IPS DF 6.9 (cell line): Measurements from ENCODE around the gene RASGRP3.

Source experiments
- DNase-seq: peaks from one replicate; pipeline ENCODE4 v3.0.0-alpha.2; 2013; ENCODE audit warnings: low read depth, low spot score
- H3K27ac ChIP-seq: one replicate; pipeline ENCODE4 v1.5.1; 2013; ENCODE audit warnings: low read length, control low read depth
- H3K27me3 ChIP-seq: 2 replicates; pipeline ENCODE4 v1.6.1; 2013; ENCODE audit warnings: mild to moderate bottlenecking, low read length; ENCODE audit not compliant: control insufficient read depth, insufficient read depth
- H3K36me3 ChIP-seq: 2 replicates; pipeline ENCODE4 v1.6.1; 2013; ENCODE audit warnings: low read length; ENCODE audit not compliant: control insufficient read depth, insufficient read depth
- H3K4me1 ChIP-seq: 2 replicates; pipeline ENCODE4 v1.6.1; 2013; ENCODE audit warnings: low read length; ENCODE audit not compliant: control insufficient read depth, insufficient read depth
- H3K4me3 ChIP-seq: 2 replicates; pipeline ENCODE4 v1.5.1; 2013; ENCODE audit warnings: mild to moderate bottlenecking, low read length
- H3K9me3 ChIP-seq: 2 replicates; pipeline ENCODE4 v1.6.1; 2013; ENCODE audit warnings: low read length, inconsistent platforms; ENCODE audit not compliant: control insufficient read depth, insufficient read depth
- WGBS: extraction: QIAGEN DNeasy Blood & Tissue Kit; methylation state at CpG from one replicate; pipeline ENCODE4 v1.1.7; 2013; ENCODE audit warnings: mixed read lengths, missing lambda C conversion rate; ENCODE audit not compliant: insufficient read length, insufficient coverage; 5-methylcytosine and 5-hydroxymethylcytosine counted together

RASGRP3 gene

DNA sequence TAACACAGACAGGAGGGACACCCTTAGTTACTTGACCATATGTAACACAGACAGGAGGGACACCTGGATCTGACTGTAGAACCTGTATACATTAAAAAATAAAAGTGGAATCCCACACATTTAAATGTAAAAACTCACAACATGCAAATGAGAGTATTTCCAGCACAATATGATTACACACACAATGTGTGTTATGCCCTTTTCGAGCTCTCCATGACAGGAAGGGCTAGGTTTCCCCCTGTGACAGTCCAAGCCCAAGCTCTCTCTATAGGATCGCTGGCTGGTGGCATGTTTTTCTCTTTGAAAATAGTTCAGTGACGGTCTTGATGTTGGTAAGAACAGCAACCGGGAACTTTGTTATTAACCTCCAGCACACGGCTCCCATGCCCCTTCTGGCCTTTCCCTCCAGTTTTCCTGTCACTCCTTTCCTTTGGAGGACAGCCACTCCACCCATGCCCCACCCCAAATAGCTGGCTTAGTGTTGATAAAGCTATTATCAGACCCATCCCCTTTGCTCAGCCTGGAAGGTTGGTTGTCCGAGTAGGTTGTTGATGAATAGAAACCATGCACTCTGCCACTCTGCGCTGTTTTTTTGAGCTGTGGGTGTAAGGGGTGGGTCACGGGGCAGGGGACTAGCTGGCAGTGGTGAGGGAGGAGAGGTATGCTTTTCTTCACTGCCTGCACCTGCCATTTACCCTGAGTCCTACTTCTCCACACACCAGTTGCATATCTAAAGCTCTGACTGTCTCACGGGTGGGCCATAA lies 2.7 kb downstream of the RASGRP3 start:
- Histone ChIP-seq H3K4me3 (no peak overlapping the region), H3K27me3 (no peaks in the 10 kb centered on the region), H3K27ac (no peak overlapping the region), H3K36me3 (no peaks in the 10 kb centered on the region), H3K9me3 (no peaks in the 10 kb centered on the region), H3K4me1 (peaks cover 2% of the 10 kb centered on the region; the same call in 1 of the 2 replicates)
- no CpG with 5 or more reads among the region's 9 CpGs for WGBS
- no peak for DNase-seq

DNA sequence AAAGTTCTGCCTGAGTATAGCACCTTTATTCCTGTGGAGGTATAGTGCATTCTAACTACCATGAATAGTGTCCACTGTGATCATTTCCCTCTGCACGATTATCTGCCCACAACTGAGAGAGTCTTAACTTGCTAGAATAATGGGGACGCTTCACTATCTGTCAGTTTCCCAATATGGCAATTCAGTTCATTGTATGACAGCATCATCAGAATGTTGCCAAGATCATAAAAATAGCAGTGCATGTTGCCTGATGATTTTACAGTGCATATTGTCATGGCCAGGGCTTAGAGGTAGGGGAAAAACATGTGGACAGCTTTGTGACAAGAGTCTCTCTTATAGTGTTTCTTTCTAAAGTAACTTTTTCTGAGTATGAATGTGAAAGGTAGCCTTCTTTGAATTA lies 6.1 kb downstream of the RASGRP3 start:
- H3K9me3 ChIP-seq, result no peaks in the 10 kb centered on the region
- H3K27ac ChIP-seq, result no peak overlapping the region
- H3K36me3 ChIP-seq, result no peaks in the 10 kb centered on the region
- DNase-seq, result no peak
- no peaks in the 10 kb centered on the region for H3K27me3 ChIP-seq
- H3K4me3 ChIP-seq, result no peak overlapping the region
- WGBS, result no CpG with 5 or more reads among the region's 2 CpGs
- no peaks in the 10 kb centered on the region for H3K4me1 ChIP-seq

DNA sequence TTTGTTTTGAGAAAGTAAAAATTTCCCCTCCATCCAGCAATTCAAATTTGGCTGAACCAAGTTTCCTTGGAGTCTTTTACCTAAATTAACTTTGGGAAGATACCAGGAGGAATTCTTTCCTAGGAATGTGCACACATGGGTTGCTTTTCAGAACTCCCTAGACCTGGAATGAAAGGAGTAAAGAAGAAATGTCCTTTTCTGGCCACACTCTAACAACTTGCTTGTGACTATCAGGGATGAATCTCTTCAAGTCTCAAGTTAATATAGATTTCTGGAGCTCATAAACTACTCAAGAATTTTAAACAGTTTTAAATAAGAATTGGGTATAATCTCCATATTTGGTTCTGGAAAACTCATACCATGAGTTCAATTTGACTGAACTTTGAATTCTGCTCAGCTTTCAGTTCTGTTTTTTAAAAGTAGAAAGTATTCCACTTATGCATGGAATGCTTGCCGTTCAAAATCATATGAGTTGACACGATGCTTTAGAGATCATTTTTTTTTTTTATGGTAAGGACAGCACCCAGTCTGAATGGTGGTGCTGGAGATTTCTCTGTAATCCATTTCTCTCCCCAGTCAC lies 7.7 kb downstream of the RASGRP3 start:
- H3K27ac ChIP-seq, result no peak overlapping the region

DNA sequence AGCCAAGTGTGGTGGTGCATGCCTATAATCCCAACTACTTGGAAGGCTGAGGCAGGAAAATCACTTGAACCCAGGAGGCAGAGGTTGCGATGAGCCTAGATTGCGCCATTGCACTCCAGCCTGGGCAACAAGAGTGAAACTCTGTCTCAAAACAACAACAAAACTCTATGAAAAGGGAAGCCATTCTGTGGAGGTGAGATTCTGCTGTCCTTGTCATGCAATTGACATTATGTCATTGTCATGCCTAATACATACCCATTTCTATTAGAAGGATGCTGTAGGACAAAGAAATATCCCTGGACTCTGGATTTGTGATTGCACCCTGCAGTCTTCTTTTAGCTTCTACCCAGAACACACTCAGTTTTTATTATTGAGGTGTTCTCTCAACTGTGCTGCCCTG lies 8.6 kb downstream of the RASGRP3 start:
- no peak for DNase-seq
- Histone ChIP-seq H3K4me3 (no peak overlapping the region), H3K4me1 (no peaks in the 10 kb centered on the region), H3K9me3 (no peaks in the 10 kb centered on the region), H3K27me3 (no peaks in the 10 kb centered on the region), H3K27ac (no peak overlapping the region), H3K36me3 (no peaks in the 10 kb centered on the region)
- no CpG with 5 or more reads among the region's 2 CpGs for WGBS

More for the DNA sequence above, 7.7 kb downstream of the RASGRP3 start:
- no CpG with 5 or more reads among the region's 2 CpGs for WGBS
- H3K4me1 ChIP-seq, result no peaks in the 10 kb centered on the region
- H3K27me3 ChIP-seq, result no peaks in the 10 kb centered on the region
- DNase-seq, result no peak
- no peaks in the 10 kb centered on the region for H3K36me3 ChIP-seq
- H3K4me3 ChIP-seq, result no peak overlapping the region
- no peaks in the 10 kb centered on the region for H3K9me3 ChIP-seq

DNA sequence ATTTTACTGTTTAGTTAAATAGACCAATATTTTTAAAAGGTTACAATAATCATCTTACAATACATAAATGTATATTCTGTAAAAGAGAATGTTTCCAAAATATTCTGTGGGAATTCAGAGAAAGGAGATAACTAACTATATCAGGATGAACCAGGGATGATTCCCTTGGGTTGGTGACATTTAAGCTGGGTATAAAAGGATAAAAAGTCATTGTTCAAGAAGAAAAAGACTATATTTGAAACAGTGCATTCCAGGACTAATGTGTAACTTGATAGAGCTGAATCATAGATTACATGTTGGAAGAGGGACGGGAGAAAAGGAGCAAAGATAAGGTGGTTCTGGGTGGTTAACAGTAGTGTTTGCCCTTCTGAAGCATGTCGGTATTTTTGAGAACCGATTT lies 10.1 kb downstream of the RASGRP3 start:
- H3K36me3 ChIP-seq, result no peaks in the 10 kb centered on the region
- H3K27ac ChIP-seq, result no peak overlapping the region
- no peaks in the 10 kb centered on the region for H3K27me3 ChIP-seq
- H3K4me3 ChIP-seq, result no peak overlapping the region
- H3K4me1 ChIP-seq, result no peaks in the 10 kb centered on the region
- no peaks in the 10 kb centered on the region for H3K9me3 ChIP-seq
- no peak for DNase-seq
- WGBS, result no CpG with 5 or more reads among the region's 3 CpGs

DNA sequence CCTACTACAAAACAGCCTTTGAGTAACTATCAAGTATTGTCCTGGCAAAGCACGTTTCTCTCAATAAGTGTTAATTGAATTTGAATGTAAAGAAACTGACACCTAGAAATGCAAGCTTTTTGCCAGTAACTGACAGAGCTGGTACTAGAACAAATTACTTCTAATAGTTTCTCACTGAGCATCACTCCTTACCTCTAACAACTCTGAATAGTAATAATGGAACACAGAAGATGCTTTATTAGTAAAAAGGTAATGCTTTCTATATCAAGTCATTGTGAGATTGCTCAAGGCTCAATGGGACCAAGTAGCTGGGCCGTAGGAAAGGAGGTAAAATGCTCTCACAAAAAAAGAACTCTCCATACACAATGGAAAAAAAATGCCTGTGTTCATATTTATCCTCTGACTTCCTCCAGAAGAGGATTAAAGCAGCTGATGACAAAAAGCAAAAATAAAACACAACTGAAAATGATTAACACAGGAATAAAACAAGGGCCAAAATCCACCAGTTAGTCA lies 11.8 kb downstream of the RASGRP3 start:
- Histone ChIP-seq H3K4me3 (no peak overlapping the region), H3K4me1 (no peaks in the 10 kb centered on the region), H3K27ac (no peak overlapping the region), H3K27me3 (no peaks in the 10 kb centered on the region), H3K36me3 (no peaks in the 10 kb centered on the region), H3K9me3 (no peaks in the 10 kb centered on the region)
- DNase-seq, result no peak
- no CpG with 5 or more reads among the region's 2 CpGs for WGBS

DNA sequence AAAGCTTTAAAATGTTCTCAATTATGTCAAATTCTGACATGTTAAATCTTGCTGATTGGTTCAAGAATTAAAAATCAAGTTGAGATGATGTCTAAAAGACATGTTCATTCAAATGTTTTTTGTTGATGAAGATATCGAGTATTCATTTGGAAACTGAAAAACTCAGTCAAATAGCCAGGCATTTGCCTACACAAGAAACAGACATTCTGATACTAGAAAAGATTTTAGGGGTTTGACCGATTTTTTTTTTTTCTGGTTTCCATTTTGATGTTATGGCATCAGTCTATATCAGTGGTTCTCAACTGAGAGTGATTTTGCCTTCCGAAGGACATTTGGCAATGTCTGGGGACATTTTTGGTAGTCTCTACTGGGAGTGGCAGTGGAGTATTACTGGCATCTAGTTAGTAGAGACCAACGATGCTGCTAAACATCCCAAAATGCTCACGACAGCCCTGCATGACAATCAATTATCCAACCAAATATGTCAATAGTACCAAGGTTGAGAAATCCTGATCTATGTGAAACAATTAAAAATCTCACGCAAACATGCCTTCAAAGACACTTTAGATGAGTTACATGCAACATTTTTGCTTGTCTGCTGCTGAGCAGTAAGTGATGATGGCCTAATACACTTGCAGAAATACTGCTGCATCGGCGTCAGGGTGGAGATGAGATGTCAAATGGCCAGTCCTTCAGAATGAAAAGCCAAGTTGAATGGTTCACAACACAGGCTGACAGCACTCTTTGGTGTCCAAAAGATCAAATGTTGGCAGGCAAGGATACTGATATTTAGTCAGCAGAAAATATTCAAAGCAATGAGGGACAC lies 12.5 kb downstream of the RASGRP3 start:
- no CpG with 5 or more reads among the region's 8 CpGs for WGBS
- no peak overlapping the region for H3K27ac ChIP-seq
- no peaks in the 10 kb centered on the region for H3K36me3 ChIP-seq
- H3K4me3 ChIP-seq, result no peak overlapping the region
- no peaks in the 10 kb centered on the region for H3K4me1 ChIP-seq
- no peaks in the 10 kb centered on the region for H3K9me3 ChIP-seq
- DNase-seq, result no peak
- no peaks in the 10 kb centered on the region for H3K27me3 ChIP-seq

DNA sequence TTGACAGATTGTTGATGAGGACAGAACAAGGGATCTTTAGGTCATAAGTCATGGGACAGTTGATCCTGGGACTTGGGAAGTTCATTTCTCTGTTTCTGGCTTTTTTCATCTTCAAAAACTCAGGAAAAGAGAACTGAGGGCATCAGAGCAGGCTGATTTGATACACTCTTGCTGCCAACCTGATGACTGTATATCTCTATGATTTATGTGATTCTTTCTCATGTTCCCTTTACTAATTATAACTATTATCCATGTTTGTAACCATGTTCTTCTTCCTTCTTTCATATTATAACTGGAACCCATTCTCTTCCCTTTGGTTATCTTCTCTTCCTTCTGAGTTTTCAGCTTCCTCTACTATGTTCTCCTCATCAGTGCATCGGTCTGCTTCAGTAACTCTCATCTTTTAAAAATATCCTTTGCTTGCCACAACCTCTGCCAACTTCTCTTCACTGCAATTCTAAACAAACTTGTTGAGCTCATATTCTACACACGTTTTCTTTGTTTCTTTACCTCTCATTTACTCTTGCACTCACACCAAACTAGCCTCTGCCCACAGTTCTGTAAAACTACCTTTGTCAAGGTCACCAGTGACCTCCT lies 13.5 kb downstream of the RASGRP3 start:
- no peaks in the 10 kb centered on the region for H3K4me1 ChIP-seq
- no peak for DNase-seq

DNA sequence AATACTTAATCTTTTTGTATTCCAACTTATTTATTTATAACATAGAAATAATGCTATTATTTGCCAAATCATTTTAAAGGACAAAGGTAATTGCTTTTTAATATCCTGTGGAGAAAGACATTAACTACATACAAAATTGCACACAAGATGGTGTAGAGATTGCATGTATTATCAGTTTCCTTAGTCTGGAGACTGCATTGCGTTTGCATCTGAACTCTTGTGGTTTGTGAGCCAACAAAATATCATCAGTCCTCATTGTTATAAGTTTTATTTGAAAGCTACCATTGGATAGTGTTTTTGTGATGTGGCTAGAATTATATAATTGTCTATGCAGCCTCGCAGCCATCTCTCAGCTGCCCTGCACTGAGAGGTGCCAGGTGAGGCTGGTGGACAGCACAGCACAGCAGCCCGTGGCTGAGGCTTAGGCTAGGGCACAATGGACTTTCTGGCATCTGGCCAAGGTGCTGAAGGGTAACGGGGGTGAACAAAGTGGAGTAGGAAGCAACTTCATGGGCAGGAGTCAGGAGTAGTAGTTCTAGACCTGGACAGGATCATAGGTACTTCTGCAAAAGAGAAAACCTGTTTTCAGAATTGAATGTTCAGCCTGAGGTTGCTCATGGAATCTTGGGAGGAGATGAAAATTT lies 15.1 kb downstream of the RASGRP3 start:
- H3K4me3 ChIP-seq, result no peak overlapping the region
- H3K9me3 ChIP-seq, result no peaks in the 10 kb centered on the region
- no CpG with 5 or more reads among the region's 4 CpGs for WGBS
- no peak for DNase-seq
- H3K4me1 ChIP-seq, result no peaks in the 10 kb centered on the region
- no peaks in the 10 kb centered on the region for H3K36me3 ChIP-seq
- no peak overlapping the region for H3K27ac ChIP-seq
- no peaks in the 10 kb centered on the region for H3K27me3 ChIP-seq

More for the DNA sequence above, 13.5 kb downstream of the RASGRP3 start:
- Histone ChIP-seq H3K27me3 (no peaks in the 10 kb centered on the region), H3K4me3 (no peak overlapping the region), H3K27ac (no peak overlapping the region), H3K36me3 (no peaks in the 10 kb centered on the region), H3K9me3 (no peaks in the 10 kb centered on the region)
- WGBS, result no CpG with 5 or more reads among the region's 2 CpGs
